HepG2 (cell line): ENCODE measurements around the gene ALDH1A1. TPM values are rescaled to one million over a fixed set of nuclear protein-coding genes. Genes with fewer than 3 reads are reported as not detected.

ENCODE experiments used
- ATAC-seq: fragments of 200-7000 bp; cut with Tn5 transposase; 3 replicates; pipeline ENCODE4 v1.9.1; 2020; ENCODE audit warnings: mild to moderate bottlenecking, moderate library complexity
- BruUV-seq: library from RNA; stranded (reverse); fragments of 400-500 nt; replicated peaks from 2 replicates; lab custom pipeline; 2021; lab: Mats Ljungman, UMichigan
- CTCF ChIA-PET: fragments of 300-600 bp; formaldehyde crosslinking; extraction: SDS; loops from one replicate; lab custom pipeline; 2021; ENCODE audit warnings: low total read pairs, inconsistent platforms, low intra/inter-chr PET ratio; lab: Yijun Ruan, JAX
- POLR2A ChIA-PET: fragments of 350-600 bp; sonication (Branson Sonifier 250); formaldehyde crosslinking; loops from one replicate; lab custom pipeline; 2020; ENCODE audit warnings: antibody characterized with exemption, inconsistent platforms; lab: Yijun Ruan, JAX
- DNase-seq: peaks from one replicate; pipeline ENCODE4 v3.0.0-alpha.2; 2015; ENCODE audit warnings: low spot score
- FAIRE-seq: peaks from 3 replicates; lab custom pipeline; 2011; peaks lifted over from hg19 to GRCh38; lab: Jason Lieb, UNC
- H2AFZ ChIP-seq: one replicate; pipeline ENCODE4 v1.6.1; 2011; ENCODE audit warnings: low read length, inconsistent platforms
- H3K27ac ChIP-seq: fragments of 300-600 bp; 3 replicates; pipeline ENCODE4 v1.8.0; 2011; ENCODE audit warnings: mixed run types, mild to moderate bottlenecking, mixed read lengths, low read length, inconsistent platforms; ENCODE audit not compliant: insufficient read depth; ENCODE audit errors: extremely low read length
- H3K27me3 ChIP-seq, 2 experiments: fragments of 200-600 bp in 1 of 2; 2 replicates in 1 of 2; 3 replicates in 1 of 2; pipeline versions ENCODE4 v1.6.0 to v1.8.0; 2011; ENCODE audit warnings: low read length in 2 of 2, mild to moderate bottlenecking in 2 of 2, moderate library complexity in 2 of 2, inconsistent platforms in 1 of 2; ENCODE audit not compliant: insufficient read depth in 2 of 2, control insufficient read depth in 1 of 2
- H3K36me3 ChIP-seq, 2 experiments: fragments of 200-600 bp in 1 of 2; replicated peaks in 1 of 2; 2 replicates in 1 of 2; 3 replicates in 1 of 2; pipeline versions ENCODE4 v1.5.1 to v1.8.0; 2011; ENCODE audit warnings: low read length in 2 of 2, inconsistent platforms in 1 of 2; ENCODE audit not compliant: insufficient read depth in 2 of 2, control insufficient read depth in 1 of 2
- H3K4me1 ChIP-seq: 2 replicates; pipeline ENCODE4 v1.5.1; 2012; ENCODE audit warnings: low read length, inconsistent platforms; ENCODE audit not compliant: insufficient read depth
- H3K4me2 ChIP-seq: 2 replicates; pipeline ENCODE4 v1.6.0; 2011; ENCODE audit warnings: low read depth, low read length, inconsistent platforms
- H3K4me3 ChIP-seq, 3 experiments: fragments of 200-600 bp in 1 of 3; sonication (generic), shearing (Covaris generic) in 1 of 3; replicated peaks in 1 of 3; 2 replicates each; pipeline ENCODE4 v1.5.1; 2011 to 2016; ENCODE audit warnings: low read length in 3 of 3, inconsistent platforms in 2 of 3, low read depth in 2 of 3, mild to moderate bottlenecking in 2 of 3, control low read depth in 1 of 3, mixed read lengths in 1 of 3; ENCODE audit not compliant: insufficient read depth in 1 of 3
- H3K79me2 ChIP-seq: one replicate; pipeline ENCODE4 v1.6.1; 2011; ENCODE audit warnings: low read length, inconsistent platforms; ENCODE audit not compliant: insufficient read depth
- H3K9ac ChIP-seq: 2 replicates; pipeline ENCODE4 v1.6.0; 2011; ENCODE audit warnings: mild to moderate bottlenecking, low read depth, low read length, inconsistent platforms; ENCODE audit not compliant: insufficient read depth
- H3K9me3 ChIP-seq: 2 replicates; pipeline ENCODE4 v1.5.1; 2012; ENCODE audit warnings: mild to moderate bottlenecking, low read length
- H4K20me1 ChIP-seq: 2 replicates; pipeline ENCODE4 v1.6.0; 2011; ENCODE audit warnings: inconsistent platforms, mild to moderate bottlenecking, low read length, moderate library complexity; ENCODE audit not compliant: insufficient read depth
- CBX1 ChIP-seq: IDR thresholded peaks from one replicate; pipeline ENCODE4 v1.6.1; 2016; ENCODE audit warnings: antibody characterized with exemption, low read depth
- ELF4 ChIP-seq: sonication (generic); formaldehyde crosslinking; IDR thresholded peaks from 2 replicates; pipeline ENCODE4 v1.5.0; 2020; ENCODE audit warnings: missing genetic modification reagents, mild to moderate bottlenecking, moderate library complexity, borderline replicate concordance
- GABPB1 ChIP-seq: IDR thresholded peaks from 2 replicates; pipeline ENCODE4 v1.6.1; 2016; ENCODE audit warnings: mild to moderate bottlenecking, missing genetic modification reagents, moderate library complexity, missing compliant biosample characterization
- MBNL3 ChIP-seq: fragments of 250-450 bp; sonication (Bioruptor Pico); conservative IDR thresholded peaks from 2 replicates; pipeline ENCODE4 v1.8.0; 2022; ENCODE audit warnings: mild to moderate bottlenecking, inconsistent platforms
- SOX13 ChIP-seq, 3 experiments: fragments of 450-650 bp in 1 of 3; sonication (generic) in 1 of 3; formaldehyde crosslinking in 1 of 3; IDR thresholded peaks in 2 of 3; conservative IDR thresholded peaks in 1 of 3; 2 replicates each; pipeline versions ENCODE4 v1.5.0 to v1.6.1; 2016 to 2020; ENCODE audit warnings: antibody characterized with exemption in 1 of 3, mild to moderate bottlenecking in 1 of 3, missing compliant biosample characterization in 1 of 3, missing genetic modification reagents in 1 of 3, moderate library complexity in 1 of 3
- ZFP36L2 ChIP-seq: sonication (generic); formaldehyde crosslinking; IDR thresholded peaks from 2 replicates; pipeline ENCODE4 v1.4.0; 2020; ENCODE audit warnings: missing genetic modification reagents
- ZSCAN29 ChIP-seq: sonication (generic); formaldehyde crosslinking; conservative IDR thresholded peaks from 2 replicates; pipeline ENCODE4 v1.4.0; 2020; ENCODE audit warnings: mild to moderate bottlenecking, missing genetic modification reagents
- WGBS: methylation state at CpG from one replicate; pipeline ENCODE4 v1.1.6; 2017; ENCODE audit warnings: low lambda C conversion rate; 5-methylcytosine and 5-hydroxymethylcytosine counted together
- in situ Hi-C: cut with HindIII; loops from 2 replicates; pipeline ENCODE4 v1.10.0; 2017; ENCODE audit warnings: low pct_unique_long_range_greater_than_20kb; ENCODE audit not compliant: extremely low pct_ligation_motif_present
- intact Hi-C: fragments of 100-400 bp; cut with micrococcal nuclease; formaldehyde crosslinking; loops from one replicate; pipeline ENCODE4 v1.10.0; 2022; ENCODE audit not compliant: unreplicated experiment
- polyA plus RNA-seq, 8 experiments: library from polyadenylated mRNA; depleted of rRNA in 3 of 8; stranded (reverse) in 7 of 8; unstranded in 1 of 8; fragments of >200 nt; fragmentation: Illumina TruSeq in 4 of 8; extraction: Trizol in 4 of 8; gene quantifications; 2 replicates each; pipeline versions ENCODE4 v1.2.1 to v1.2.3, GENCODE V29; 2011 to 2016; ENCODE audit warnings: low read depth in 4 of 8, missing spikeins in 1 of 8, mixed read lengths in 1 of 8; ENCODE audit not compliant: insufficient read depth in 1 of 8
- total RNA-seq, 5 experiments: library from RNA; depleted of rRNA; stranded (reverse); fragments of >200 nt; fragmentation: Illumina TruSeq; extraction: Trizol; gene quantifications; 2 replicates each; pipeline ENCODE4 v1.2.3, GENCODE V29; 2016; ENCODE audit warnings: low read depth in 1 of 5

The ALDH1A1 gene
- total and polyA plus RNA-seq, 2 of the 13 experiments (the other 11 are each of a cell fraction or from before 2014, with no cell fraction given): 88.2 to 439 TPM

DNA sequence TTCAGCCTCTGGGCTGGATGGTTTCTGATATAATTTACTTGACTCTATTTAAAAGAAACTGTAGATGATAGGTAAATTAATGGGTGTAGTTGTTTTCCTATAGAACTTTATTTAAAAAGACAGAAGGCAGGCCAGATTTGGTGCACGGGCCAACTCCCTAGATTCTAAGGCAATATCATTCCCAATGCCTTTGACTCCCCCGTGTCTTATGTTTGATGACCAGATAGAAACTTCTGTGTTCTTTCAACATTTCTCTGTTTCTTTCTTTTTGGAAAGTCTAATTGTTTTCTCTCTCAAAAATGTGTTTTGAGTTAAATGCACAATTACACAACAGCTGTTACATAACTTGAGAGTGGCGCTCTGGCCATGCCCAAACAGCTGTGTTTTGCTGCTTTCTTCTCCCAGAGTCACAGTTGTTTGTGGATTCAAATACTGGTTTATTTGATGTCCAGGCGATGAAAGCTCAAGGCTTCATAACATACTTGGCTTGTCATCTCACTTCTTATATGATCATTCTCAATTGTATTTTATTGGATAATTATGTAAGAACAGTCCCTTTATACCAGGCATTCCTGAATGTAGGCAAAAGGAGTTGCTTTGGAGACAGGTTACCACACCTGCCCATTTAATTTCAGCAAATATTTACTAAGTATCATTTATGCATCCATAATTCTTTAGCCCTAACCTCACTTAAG is 1.7 kb upstream of the ALDH1A1 start (continued):
- TF ChIP-seq SOX13 (IDR thresholded peaks at IDR 0.05) (no peak), SOX13 (CRISPR knock-in tag; conservative IDR thresholded peaks at IDR 0.05 in 1 of 2, IDR thresholded peaks at IDR 0.05 in 1 of 2) (peak in 1 of 2 experiments; percentile 19; a peak in 1 of 4 replicates), CBX1 (no peak), GABPB1 (CRISPR knock-in tag) (no peak), ZSCAN29 (CRISPR knock-in tag) (no peak), ZFP36L2 (no peak)
- TF ChIP-seq, all 625 proteins: peak for 5

DNA sequence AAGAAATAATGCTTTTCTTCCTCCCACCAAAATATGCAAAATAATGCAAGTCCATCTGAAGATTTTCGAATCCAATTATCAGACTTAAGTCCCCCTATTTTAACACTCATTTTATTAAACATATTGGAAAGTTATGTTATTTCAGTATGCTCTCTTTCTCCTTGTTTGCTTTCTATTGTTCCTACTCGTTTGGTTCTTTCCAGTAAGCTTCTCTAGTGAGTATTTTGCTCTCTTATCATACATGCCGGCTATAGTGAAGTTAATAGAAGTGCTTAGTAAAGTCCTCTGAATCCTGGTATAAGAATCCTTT is 517 bp downstream of the ALDH1A1 start:
- WGBS: 2% methylated on average over 3 of the region's 3 CpGs
- DNase-seq (no peak), FAIRE-seq (no peak), ATAC-seq (0 out of 3 replicates have a peak, but pooled peaks have one; percentile 16)
- peak overlapping the region; percentile 63 to 86 (median 64) for H3K4me3 ChIP-seq
- no peaks in the 10 kb centered on the region for H4K20me1 ChIP-seq
- peaks cover 46% of the 10 kb centered on the region for H3K4me1 ChIP-seq
- peak overlapping the region; percentile 77 for H3K4me2 ChIP-seq
- H2AFZ ChIP-seq: peak overlapping the region; percentile 31
- no peaks in the 10 kb centered on the region; a peak in 1 of 5 replicates for H3K36me3 ChIP-seq
- ChIA-PET CTCF (no interaction called here), POLR2A (interaction anchor here (1.4 to 1.8 kb wide), 4 partner anchors 11 to 94 kb away, joined by 3 to 11 read pairs (median 5); no protein-coding TSS in a partner anchor)
- no peaks in the 10 kb centered on the region for H3K9me3 ChIP-seq
- H3K27me3 ChIP-seq: no peaks in the 10 kb centered on the region
- TF ChIP-seq ELF4 (CRISPR knock-in tag): 0 out of 2 replicates have a peak, but pooled peaks have one; percentile 7
- TF ChIP-seq MBNL3 (CRISPR knock-in tag): no peak
- TF ChIP-seq, all 625 proteins: peak for 1
- H3K27ac ChIP-seq: peak overlapping the region; percentile 75
- intact Hi-C loops (no loop called here), in situ Hi-C loops (loop anchor here (5.0 kb wide), 1 partner anchor 45 kb away; no protein-coding TSS in a partner anchor)
- H3K79me2 ChIP-seq: peaks cover 55% of the 10 kb centered on the region
- BruUV-seq: TSS peak; percentile 76
- H3K9ac ChIP-seq: peak overlapping the region; percentile 74
